Inflammatory macrophage treated with lipopolysaccharide for 1 hour (primary cell): ENCODE measurements around the gene SLC7A1.

Experiments used
- DNase-seq, 2 donors: peaks; one replicate each; pipeline ENCODE4 v3.0.0-alpha.2; 2020 to 2022

The SLC7A1 gene

GRCh38 chr13:29595380-29596063, at the start of gene SLC7A1:
Gene SLC7A1 (minus strand): TSS chr13:29595688. CDS start chr13:29536188, 59,500 bp downstream.
- DNase-seq, result peak; percentile 83 to 89

- DNase-seq, result no peak
Measured at GRCh38 chr13:29640665-29641064, 45.2 kb upstream of the SLC7A1 start.

GRCh38 chr13:29636831-29637230, 41.3 kb upstream of the SLC7A1 start:
- peak; percentile 3 to 67 for DNase-seq

- DNase-seq, result no peak
Measured at GRCh38 chr13:29624997-29625396, 29.5 kb upstream of the SLC7A1 start.

- no peak for DNase-seq
Measured at GRCh38 chr13:29621841-29622240, 26.4 kb upstream of the SLC7A1 start.

- no peak for DNase-seq
Measured at GRCh38 chr13:29621051-29621800, 25.7 kb upstream of the SLC7A1 start.

GRCh38 chr13:29619995-29620394, 24.5 kb upstream of the SLC7A1 start:
- DNase-seq, result no peak

- DNase-seq, result no peak
Measured at GRCh38 chr13:29613101-29613500, 17.6 kb upstream of the SLC7A1 start.

- no peak for DNase-seq
Measured at GRCh38 chr13:29607465-29607864, 12.0 kb upstream of the SLC7A1 start.

- DNase-seq, result no peak
Measured at GRCh38 chr13:29605860-29606526, 10.5 kb upstream of the SLC7A1 start.

- DNase-seq, result no peak
Measured at GRCh38 chr13:29598321-29598720, 2.8 kb upstream of the SLC7A1 start.

GRCh38 chr13:29597706-29598105, 2.2 kb upstream of the SLC7A1 start:
- no peak for DNase-seq

- no peak for DNase-seq
Measured at GRCh38 chr13:29597246-29597645, 1.8 kb upstream of the SLC7A1 start.

GRCh38 chr13:29596064-29596418, 553 bp upstream of the SLC7A1 start:
- no peak for DNase-seq

- peak; percentile 77 to 85 for DNase-seq
Measured at GRCh38 chr13:29594710-29595379, 643 bp downstream of the SLC7A1 start.

GRCh38 chr13:29594303-29594709, 1.2 kb downstream of the SLC7A1 start:
- DNase-seq, result peak; percentile 58 to 79

GRCh38 chr13:29593605-29594297, 1.7 kb downstream of the SLC7A1 start:
- no peak for DNase-seq

GRCh38 chr13:29591310-29591709, 4.2 kb downstream of the SLC7A1 start:
- DNase-seq, result no peak

- DNase-seq, result no peak
Measured at GRCh38 chr13:29589967-29590366, 5.5 kb downstream of the SLC7A1 start.

- no peak for DNase-seq
Measured at GRCh38 chr13:29589234-29589633, 6.3 kb downstream of the SLC7A1 start.

- no peak for DNase-seq
Measured at GRCh38 chr13:29587645-29588044, 7.8 kb downstream of the SLC7A1 start.

GRCh38 chr13:29583073-29583785, 12.3 kb downstream of the SLC7A1 start:
- no peak for DNase-seq
